Measurements from ENCODE around the gene NINL.

The NINL gene

DNA sequence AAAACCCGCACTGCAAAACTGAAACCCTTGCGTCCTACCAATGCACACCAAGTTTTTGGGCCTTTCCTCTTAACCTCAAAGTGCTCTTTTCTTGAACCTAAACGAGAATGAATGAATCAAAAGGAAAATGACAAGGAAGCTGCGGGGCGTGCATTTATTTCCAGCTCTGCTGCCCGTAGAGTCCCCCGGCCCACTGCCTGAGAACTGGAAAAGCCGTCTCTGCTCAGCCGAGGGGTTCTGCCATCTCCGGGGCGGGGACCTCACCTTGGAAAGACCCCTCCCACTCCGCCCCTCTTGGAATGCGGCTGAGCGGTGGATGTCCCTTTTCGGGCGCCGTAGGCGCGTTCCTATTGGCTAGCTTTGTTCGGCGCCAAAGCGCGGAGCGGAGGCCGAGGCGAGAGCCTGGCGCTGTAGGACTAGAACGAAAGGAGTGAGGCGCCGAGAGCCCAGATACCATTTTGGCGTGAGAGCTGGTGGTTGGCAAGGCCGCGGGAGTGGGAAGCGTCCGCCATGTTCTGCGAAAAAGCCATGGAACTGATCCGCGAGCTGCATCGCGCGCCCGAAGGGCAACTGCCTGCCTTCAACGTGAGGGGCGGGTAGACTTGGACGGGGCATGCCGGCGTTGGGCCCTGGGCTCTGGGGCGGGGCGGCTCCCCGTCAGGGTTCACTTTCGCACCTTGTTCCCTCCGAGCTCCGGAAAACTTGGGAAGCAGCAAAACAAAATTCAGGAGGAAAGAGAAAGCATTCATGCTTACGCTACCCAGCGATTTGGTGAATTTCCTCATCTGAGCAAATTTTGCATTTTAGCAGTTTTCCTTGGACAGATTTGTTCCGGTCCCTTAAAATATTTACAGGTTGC is 177.8 kb downstream of the NINL start, which contains the start of gene GINS1:
Gene GINS1, plus strand, starts transcription at position 363 of the 859 bp plus-strand sequence. Its CDS starts 148 bp downstream, at position 511.
- H3K9me3 Mint-ChIP-seq: peaks cover 15% of the 10 kb centered on the region
- H3K4me1 Mint-ChIP-seq (ENCODE audit: low read depth): peaks cover 23% of the 10 kb centered on the region
- H3K36me3 Mint-ChIP-seq (ENCODE audit: low read depth): peaks cover 14% of the 10 kb centered on the region
- no peaks in the 10 kb centered on the region for H3K27me3 Mint-ChIP-seq
- H3K27ac Mint-ChIP-seq: peak within 1 kb of the TSS; percentile 95
- H3K4me3 Mint-ChIP-seq: peak within 1 kb of the TSS; percentile 97

Measured in stimulated activated naive CD8-positive, alpha-beta T cell treated with anti-CD3 and anti-CD28 coated beads, Interleukin-15, Interleukin-2, amounts not matched to agents 100 ng/mL and 50 ng/mL, for 24 hours (primary cell).